Dendritic cell treated with granulocyte-macrophage colony-stimulating factor and Interleukin-4, amounts not matched to agents 40 ng/mL and 50 ng/mL, for 4 days (primary cell): ENCODE results near the gene RAB18.
"Not testable (repeated sequence)": the region's sequence is repeated elsewhere in the genome, so short reads cannot be mapped to it uniquely, and the experiment has no call there.

Experiments used
- H3K27ac Mint-ChIP-seq: one replicate; pipeline ENCODE4 v1.8.0; 2022; ENCODE audit warnings: mild to moderate bottlenecking, mixed read lengths
- H3K27me3 Mint-ChIP-seq: one replicate; pipeline ENCODE4 v1.8.0; 2022; ENCODE audit warnings: mild to moderate bottlenecking, mixed read lengths
- H3K36me3 Mint-ChIP-seq: one replicate; pipeline ENCODE4 v1.8.0; 2022; ENCODE audit warnings: low read depth, mixed read lengths
- H3K4me1 Mint-ChIP-seq: one replicate; pipeline ENCODE4 v1.8.0; 2022; ENCODE audit warnings: low read depth, mixed read lengths
- H3K4me3 Mint-ChIP-seq: one replicate; pipeline ENCODE4 v1.8.0; 2022; ENCODE audit warnings: mild to moderate bottlenecking, moderate library complexity, mixed read lengths
- H3K9me3 Mint-ChIP-seq: one replicate; pipeline ENCODE4 v1.8.0; 2022; ENCODE audit warnings: mixed read lengths
- intact Hi-C: fragments of 100-400 bp; cut with micrococcal nuclease; formaldehyde crosslinking; loops from one replicate; pipeline ENCODE4 v1.15.0; 2022

Gene RAB18

GRCh38 chr10:27504007-27504807 lies at the start of gene RAB18:
TSS of gene RAB18 (plus strand) at chr10:27504304. CDS start at chr10:27504370, 66 bp downstream.
- H3K9me3 Mint-ChIP-seq: no peaks in the 10 kb centered on the region
- intact Hi-C loops: no loop called here
- H3K4me3 Mint-ChIP-seq: peak within 1 kb of the TSS; percentile 98

GRCh38 chr10:27454837-27455236 lies 49.3 kb upstream of the RAB18 start:
- no peak overlapping the region for H3K4me3 Mint-ChIP-seq
- no peaks in the 10 kb centered on the region for H3K9me3 Mint-ChIP-seq
- H3K36me3 Mint-ChIP-seq: no peaks in the 10 kb centered on the region
- peaks cover 50% of the 10 kb centered on the region for H3K4me1 Mint-ChIP-seq
- no peak overlapping the region for H3K27ac Mint-ChIP-seq
- intact Hi-C loops: no loop called here
- H3K27me3 Mint-ChIP-seq: no peaks in the 10 kb centered on the region

More at GRCh38 chr10:27504007-27504807, at the start of gene RAB18:
- Mint-ChIP-seq H3K36me3 (peaks cover 29% of the 10 kb centered on the region), H3K4me1 (peaks cover 30% of the 10 kb centered on the region), H3K27ac (peak within 1 kb of the TSS; percentile 98), H3K27me3 (no peaks in the 10 kb centered on the region)

- H3K4me3 Mint-ChIP-seq: no peak overlapping the region
- no peaks in the 10 kb centered on the region for H3K36me3 Mint-ChIP-seq
- H3K27me3 Mint-ChIP-seq: no peaks in the 10 kb centered on the region
- intact Hi-C loops: no loop called here
- H3K4me1 Mint-ChIP-seq: peaks cover 49% of the 10 kb centered on the region
- H3K9me3 Mint-ChIP-seq: no peaks in the 10 kb centered on the region
- H3K27ac Mint-ChIP-seq: no peak overlapping the region
These were observed 46.7 kb upstream of the RAB18 start for GRCh38 chr10:27457261-27457945.

GRCh38 chr10:27457966-27458365 lies 46.1 kb upstream of the RAB18 start:
- Mint-ChIP-seq H3K4me1 (peaks cover 45% of the 10 kb centered on the region), H3K27me3 (no peaks in the 10 kb centered on the region), H3K4me3 (no peak overlapping the region), H3K27ac (no peak overlapping the region), H3K36me3 (no peaks in the 10 kb centered on the region), H3K9me3 (no peaks in the 10 kb centered on the region)
- intact Hi-C loops: no loop called here

GRCh38 chr10:27461312-27461711 lies 42.8 kb upstream of the RAB18 start:
- Mint-ChIP-seq H3K9me3 (no peaks in the 10 kb centered on the region), H3K4me3 (no peak overlapping the region), H3K36me3 (no peaks in the 10 kb centered on the region), H3K27me3 (no peaks in the 10 kb centered on the region), H3K4me1 (peaks cover 52% of the 10 kb centered on the region), H3K27ac (no peak overlapping the region)
- intact Hi-C loops: no loop called here

GRCh38 chr10:27463961-27464360 lies 40.1 kb upstream of the RAB18 start:
- intact Hi-C loops: no loop called here
- H3K9me3 Mint-ChIP-seq: no peaks in the 10 kb centered on the region
- no peak overlapping the region for H3K27ac Mint-ChIP-seq
- no peaks in the 10 kb centered on the region for H3K27me3 Mint-ChIP-seq
- peaks cover 32% of the 10 kb centered on the region for H3K4me1 Mint-ChIP-seq
- no peaks in the 10 kb centered on the region for H3K36me3 Mint-ChIP-seq
- no peak overlapping the region for H3K4me3 Mint-ChIP-seq

GRCh38 chr10:27464993-27465392 lies 39.1 kb upstream of the RAB18 start:
- Mint-ChIP-seq H3K27me3 (no peaks in the 10 kb centered on the region), H3K9me3 (no peaks in the 10 kb centered on the region), H3K27ac (no peak overlapping the region), H3K4me3 (no peak overlapping the region), H3K36me3 (no peaks in the 10 kb centered on the region), H3K4me1 (peaks cover 29% of the 10 kb centered on the region)
- intact Hi-C loops: no loop called here

- H3K4me1 Mint-ChIP-seq: peaks cover 29% of the 10 kb centered on the region
- H3K9me3 Mint-ChIP-seq, H3K4me3 Mint-ChIP-seq, intact Hi-C loops, H3K36me3 Mint-ChIP-seq, H3K27ac Mint-ChIP-seq, H3K27me3 Mint-ChIP-seq: not testable (repeated sequence)
These were observed 38.5 kb upstream of the RAB18 start for GRCh38 chr10:27465596-27465995.

- H3K9me3 Mint-ChIP-seq: no peaks in the 10 kb centered on the region
- intact Hi-C loops: no loop called here
These were observed 33.2 kb upstream of the RAB18 start for GRCh38 chr10:27470885-27471284.

GRCh38 chr10:27474741-27475140 lies 29.4 kb upstream of the RAB18 start:
- H3K36me3 Mint-ChIP-seq: no peaks in the 10 kb centered on the region
- no peaks in the 10 kb centered on the region for H3K27me3 Mint-ChIP-seq
- no peak overlapping the region for H3K27ac Mint-ChIP-seq
- no peaks in the 10 kb centered on the region for H3K9me3 Mint-ChIP-seq
- no peak overlapping the region for H3K4me3 Mint-ChIP-seq
- no peaks in the 10 kb centered on the region for H3K4me1 Mint-ChIP-seq
- intact Hi-C loops: no loop called here

More at GRCh38 chr10:27470885-27471284, 33.2 kb upstream of the RAB18 start:
- Mint-ChIP-seq H3K4me1 (peaks cover 6% of the 10 kb centered on the region), H3K27me3 (no peaks in the 10 kb centered on the region), H3K4me3 (no peak overlapping the region), H3K27ac (no peak overlapping the region), H3K36me3 (no peaks in the 10 kb centered on the region)

- intact Hi-C loops: no loop called here
- Mint-ChIP-seq H3K36me3 (no peaks in the 10 kb centered on the region), H3K4me3 (no peak overlapping the region), H3K27ac (no peak overlapping the region), H3K27me3 (no peaks in the 10 kb centered on the region), H3K4me1 (peaks cover 19% of the 10 kb centered on the region), H3K9me3 (no peaks in the 10 kb centered on the region)
These were observed 25.1 kb upstream of the RAB18 start for GRCh38 chr10:27479016-27479415.

GRCh38 chr10:27481486-27481885 lies 22.6 kb upstream of the RAB18 start:
- no peaks in the 10 kb centered on the region for H3K36me3 Mint-ChIP-seq
- intact Hi-C loops: no loop called here
- H3K4me3 Mint-ChIP-seq: no peak overlapping the region
- no peaks in the 10 kb centered on the region for H3K9me3 Mint-ChIP-seq
- no peaks in the 10 kb centered on the region for H3K27me3 Mint-ChIP-seq
- peaks cover 19% of the 10 kb centered on the region for H3K4me1 Mint-ChIP-seq
- H3K27ac Mint-ChIP-seq: peak overlapping the region; percentile 68

- H3K4me1 Mint-ChIP-seq: peaks cover 19% of the 10 kb centered on the region
- no peaks in the 10 kb centered on the region for H3K36me3 Mint-ChIP-seq
- intact Hi-C loops: no loop called here
- no peak overlapping the region for H3K4me3 Mint-ChIP-seq
- no peaks in the 10 kb centered on the region for H3K27me3 Mint-ChIP-seq
- no peak overlapping the region for H3K27ac Mint-ChIP-seq
- H3K9me3 Mint-ChIP-seq: peaks cover 8% of the 10 kb centered on the region
These were observed 20.8 kb upstream of the RAB18 start for GRCh38 chr10:27482984-27483956.
